ENCODE results near the gene ZNF827.

The ZNF827 gene

DNA sequence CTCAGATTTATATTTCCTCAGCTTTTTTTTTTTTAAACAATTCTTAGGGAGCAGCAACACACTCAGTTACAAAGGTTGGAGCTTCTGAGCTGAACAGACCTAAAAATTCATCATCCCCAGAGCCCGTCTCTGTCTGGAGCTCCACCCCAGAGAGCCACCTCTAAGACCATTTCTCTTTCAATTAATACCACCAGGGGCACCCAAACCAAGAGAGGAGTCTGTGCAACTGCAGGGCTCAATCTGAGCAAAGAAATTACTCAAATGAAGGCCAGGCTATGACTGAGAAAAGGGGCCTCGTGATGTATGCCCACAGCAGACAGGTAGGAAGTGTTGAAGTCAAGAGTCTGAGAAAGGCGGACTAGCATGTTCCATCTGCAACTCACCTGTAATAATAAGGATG lies 163.2 kb downstream of the ZNF827 start:
- peaks cover 50% of the 10 kb centered on the region for H3K36me3 ChIP-seq
- no peaks in the 10 kb centered on the region for H3K9me3 ChIP-seq (ENCODE audit: severe bottlenecking)
- no peak for DNase-seq
- TF ChIP-seq, protein P1, sequence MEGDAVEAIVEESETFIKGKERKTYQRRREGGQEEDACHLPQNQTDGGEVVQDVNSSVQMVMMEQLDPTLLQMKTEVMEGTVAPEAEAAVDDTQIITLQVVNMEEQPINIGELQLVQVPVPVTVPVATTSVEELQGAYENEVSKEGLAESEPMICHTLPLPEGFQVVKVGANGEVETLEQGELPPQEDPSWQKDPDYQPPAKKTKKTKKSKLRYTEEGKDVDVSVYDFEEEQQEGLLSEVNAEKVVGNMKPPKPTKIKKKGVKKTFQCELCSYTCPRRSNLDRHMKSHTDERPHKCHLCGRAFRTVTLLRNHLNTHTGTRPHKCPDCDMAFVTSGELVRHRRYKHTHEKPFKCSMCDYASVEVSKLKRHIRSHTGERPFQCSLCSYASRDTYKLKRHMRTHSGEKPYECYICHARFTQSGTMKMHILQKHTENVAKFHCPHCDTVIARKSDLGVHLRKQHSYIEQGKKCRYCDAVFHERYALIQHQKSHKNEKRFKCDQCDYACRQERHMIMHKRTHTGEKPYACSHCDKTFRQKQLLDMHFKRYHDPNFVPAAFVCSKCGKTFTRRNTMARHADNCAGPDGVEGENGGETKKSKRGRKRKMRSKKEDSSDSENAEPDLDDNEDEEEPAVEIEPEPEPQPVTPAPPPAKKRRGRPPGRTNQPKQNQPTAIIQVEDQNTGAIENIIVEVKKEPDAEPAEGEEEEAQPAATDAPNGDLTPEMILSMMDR (IDR thresholded peaks at IDR 0.05; ENCODE audit: low read depth, low read length), result no peak
- no peaks in the 10 kb centered on the region for H3K27me3 ChIP-seq (ENCODE audit: insufficient read depth, low read depth, severe bottlenecking)
- H3K27ac ChIP-seq, result no peak overlapping the region
- H3K4me3 ChIP-seq (ENCODE audit: low read depth, low read length), result no peak overlapping the region

DNA sequence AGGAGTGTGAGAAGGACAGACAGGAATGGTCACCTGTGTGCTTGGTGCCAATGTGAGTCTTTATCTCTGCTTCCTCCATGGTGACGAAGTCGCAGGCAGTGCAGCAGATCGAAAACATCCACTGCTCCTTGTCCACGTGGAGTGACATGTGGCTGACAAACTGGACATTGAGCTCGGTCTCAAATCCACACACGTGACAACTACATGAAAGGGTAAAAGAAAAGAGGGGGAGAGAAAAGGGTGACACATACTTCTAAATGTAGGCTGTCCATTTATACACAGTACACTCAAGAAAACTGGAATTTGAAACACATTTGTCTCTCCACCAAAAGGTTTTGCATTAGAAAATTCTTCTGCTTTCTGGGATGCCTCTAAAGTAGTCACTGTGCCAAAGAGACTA lies 164.2 kb downstream of the ZNF827 start:
- H3K4me3 ChIP-seq (ENCODE audit: low read depth, low read length), result no peak overlapping the region
- no peak for DNase-seq
- no peaks in the 10 kb centered on the region for H3K9me3 ChIP-seq (ENCODE audit: severe bottlenecking)
- H3K27me3 ChIP-seq (ENCODE audit: insufficient read depth, low read depth, severe bottlenecking), result no peaks in the 10 kb centered on the region
- H3K27ac ChIP-seq, result no peak overlapping the region
- TF ChIP-seq, protein P1 (IDR thresholded peaks at IDR 0.05; ENCODE audit: low read depth, low read length), result no peak
- H3K36me3 ChIP-seq, result peaks cover 50% of the 10 kb centered on the region

DNA sequence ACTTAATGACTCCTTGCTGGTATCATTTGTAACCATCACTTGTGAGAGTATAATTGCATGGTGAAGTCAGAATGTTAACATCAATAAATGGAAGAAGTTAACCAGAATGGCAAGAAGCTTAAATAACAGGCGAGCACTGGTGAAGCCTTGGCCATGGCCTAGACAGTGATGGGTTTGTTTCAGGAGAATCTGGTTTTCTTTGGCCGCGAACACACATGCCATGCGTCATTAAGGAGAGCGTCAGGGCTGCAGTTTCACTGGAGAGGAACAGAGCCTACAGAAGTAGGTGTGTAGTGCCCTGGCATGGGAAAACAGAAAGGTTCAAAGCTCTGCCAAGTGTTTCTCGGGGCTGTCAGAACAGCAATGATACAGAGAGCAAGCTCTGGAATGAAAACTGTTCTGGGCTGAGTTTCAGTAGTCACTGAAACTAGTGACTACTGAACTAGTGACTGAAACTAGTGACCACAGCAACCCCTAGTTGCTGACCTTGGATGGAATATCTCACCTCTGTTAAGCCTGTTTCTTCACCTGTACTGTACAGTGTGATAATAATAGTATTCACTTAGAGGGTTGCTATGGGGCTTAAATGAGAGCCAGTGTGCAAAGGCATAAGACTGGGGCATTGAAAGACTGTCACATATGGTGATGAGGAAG lies 164.9 kb downstream of the ZNF827 start:
- Histone ChIP-seq H3K9me3 (ENCODE audit: severe bottlenecking) (no peaks in the 10 kb centered on the region), H3K27me3 (ENCODE audit: insufficient read depth, low read depth, severe bottlenecking) (no peaks in the 10 kb centered on the region), H3K4me3 (ENCODE audit: low read depth, low read length) (no peak overlapping the region), H3K27ac (no peak overlapping the region), H3K36me3 (peaks cover 45% of the 10 kb centered on the region)
- DNase-seq, result no peak
- TF ChIP-seq, protein P1 (IDR thresholded peaks at IDR 0.05; ENCODE audit: low read depth, low read length), result no peak

DNA sequence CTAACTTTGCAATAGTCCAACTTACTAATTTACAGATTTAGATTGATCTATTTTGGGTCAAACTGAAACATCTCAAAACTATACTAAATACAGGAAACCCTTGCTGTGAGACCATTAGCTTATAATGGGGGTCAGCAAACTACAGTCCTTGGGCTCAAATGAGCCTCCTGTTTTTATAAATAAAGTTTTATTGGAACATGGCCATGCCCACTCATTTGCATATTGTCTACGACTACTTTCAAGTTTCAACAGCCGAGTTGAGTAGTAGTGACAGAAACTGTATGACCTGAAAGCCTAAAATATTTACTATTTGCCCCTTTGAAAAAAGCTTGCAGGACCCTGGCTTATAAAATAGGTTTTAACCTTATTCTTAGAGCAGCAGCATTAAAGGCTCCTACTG lies 166.3 kb downstream of the ZNF827 start:
- Histone ChIP-seq H3K36me3 (peaks cover 52% of the 10 kb centered on the region), H3K9me3 (ENCODE audit: severe bottlenecking) (peaks cover 3% of the 10 kb centered on the region), H3K27ac (no peak overlapping the region), H3K27me3 (ENCODE audit: insufficient read depth, low read depth, severe bottlenecking) (no peaks in the 10 kb centered on the region), H3K4me3 (ENCODE audit: low read depth, low read length) (no peak overlapping the region)
- DNase-seq, result no peak
- TF ChIP-seq, protein P1 (IDR thresholded peaks at IDR 0.05; ENCODE audit: low read depth, low read length), result no peak

DNA sequence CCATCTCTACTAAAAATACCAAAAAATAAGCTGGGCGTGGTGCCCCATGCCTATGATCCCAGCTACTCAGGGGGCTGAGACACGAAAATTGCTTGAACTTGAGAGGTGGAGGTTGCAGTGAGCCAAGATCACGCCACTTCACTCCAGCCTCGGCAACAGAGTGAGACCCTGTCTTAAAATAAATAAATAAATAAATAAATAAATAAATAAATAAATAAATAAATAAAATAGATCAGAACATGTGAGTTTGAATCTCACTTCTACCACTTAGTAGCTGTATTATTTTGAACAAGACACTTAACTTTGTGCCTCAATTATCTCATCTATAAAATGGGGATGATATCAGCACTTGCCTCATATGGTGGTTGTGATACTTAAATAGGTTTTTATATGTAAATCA lies 168.5 kb downstream of the ZNF827 start:
- DNase-seq, result no peak
- TF ChIP-seq, protein P1 (IDR thresholded peaks at IDR 0.05; ENCODE audit: low read depth, low read length), result no peak
- Histone ChIP-seq H3K36me3 (peaks cover 50% of the 10 kb centered on the region), H3K27ac (no peak overlapping the region), H3K4me3 (ENCODE audit: low read depth, low read length) (no peak overlapping the region), H3K27me3 (ENCODE audit: insufficient read depth, low read depth, severe bottlenecking) (no peaks in the 10 kb centered on the region), H3K9me3 (ENCODE audit: severe bottlenecking) (peaks cover 3% of the 10 kb centered on the region)

DNA sequence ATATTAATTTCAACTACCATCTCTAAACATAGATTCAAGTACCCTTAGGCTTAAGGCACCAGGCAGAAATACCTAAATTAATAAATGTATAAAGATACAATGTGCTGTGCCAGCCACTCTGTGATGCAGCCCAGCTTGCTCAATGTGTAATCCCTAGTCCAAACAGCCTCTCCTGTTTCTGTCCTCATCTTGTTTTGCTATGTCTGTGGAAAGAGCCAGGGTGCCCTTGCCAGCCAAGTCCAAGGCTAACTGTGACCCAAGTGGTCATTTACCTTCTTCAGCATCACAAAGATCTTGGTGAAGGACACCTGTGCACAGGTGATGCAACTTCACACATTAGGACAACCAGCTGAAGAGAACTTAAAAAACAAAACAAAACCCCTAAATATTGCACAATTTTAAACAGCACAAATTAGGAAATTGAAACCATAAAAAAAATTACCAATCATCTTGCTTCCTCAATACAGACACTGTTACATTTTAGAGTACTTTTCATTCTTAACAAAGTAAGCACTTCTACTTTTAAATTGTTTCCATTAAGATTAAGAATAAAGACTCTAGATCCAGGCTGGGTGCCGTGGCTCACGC lies 169.1 kb downstream of the ZNF827 start:
- H3K36me3 ChIP-seq, result peaks cover 51% of the 10 kb centered on the region
- TF ChIP-seq, protein P1 (IDR thresholded peaks at IDR 0.05; ENCODE audit: low read depth, low read length), result no peak
- no peaks in the 10 kb centered on the region for H3K27me3 ChIP-seq (ENCODE audit: insufficient read depth, low read depth, severe bottlenecking)
- H3K4me3 ChIP-seq (ENCODE audit: low read depth, low read length), result no peak overlapping the region
- no peak for DNase-seq
- H3K27ac ChIP-seq, result no peak overlapping the region
- H3K9me3 ChIP-seq (ENCODE audit: severe bottlenecking), result peaks cover 3% of the 10 kb centered on the region

All from WERI-Rb-1 (cell line).